CD14-positive monocyte (primary cell): ENCODE data around the gene IQGAP2. TPM values are rescaled to one million over a fixed set of nuclear protein-coding genes. Genes with fewer than 3 reads are reported as not detected.
"Not testable (repeated sequence)": the region's sequence is repeated elsewhere in the genome, so short reads cannot be mapped to it uniquely, and the experiment has no call there.

Experiments
- DNase-seq, 3 donors: peaks; one replicate each; pipeline ENCODE4 v3.0.0-alpha.2; 2011 to 2022
- H2AFZ ChIP-seq: 2 replicates; pipeline ENCODE4 v1.6.0; 2012; ENCODE audit warnings: mild to moderate bottlenecking, low read depth, low read length, inconsistent platforms; ENCODE audit not compliant: insufficient read depth, poor library complexity, severe bottlenecking
- H3K27ac ChIP-seq, 2 donors: 1 replicate in 1 of 2; 2 replicates in 1 of 2; pipeline ENCODE4 v1.5.1; 2012 to 2013; ENCODE audit warnings: low read length in 2 of 2, control low read depth in 1 of 2, inconsistent platforms in 1 of 2, low read depth in 1 of 2, mild to moderate bottlenecking in 1 of 2
- H3K27me3 ChIP-seq, 2 donors: one replicate each; pipeline versions ENCODE4 v1.6.0 to v1.6.1; 2011 to 2013; ENCODE audit warnings: low read length in 2 of 2; ENCODE audit not compliant: control insufficient read depth in 2 of 2, insufficient read depth in 2 of 2
- H3K36me3 ChIP-seq, 2 donors: replicated peaks in 1 of 2; 1 replicate in 1 of 2; 2 replicates in 1 of 2; pipeline versions ENCODE4 v1.5.1 to v1.6.1; 2012 to 2013; ENCODE audit warnings: low read length in 2 of 2, control low read depth in 1 of 2, inconsistent platforms in 1 of 2, mild to moderate bottlenecking in 1 of 2; ENCODE audit not compliant: insufficient read depth in 2 of 2, control insufficient read depth in 1 of 2
- H3K4me1 ChIP-seq, 2 donors: 1 replicate in 1 of 2; 2 replicates in 1 of 2; pipeline versions ENCODE4 v1.5.1 to v1.6.1; 2012 to 2013; ENCODE audit warnings: low read length in 2 of 2, control low read depth in 1 of 2, inconsistent platforms in 1 of 2, mild to moderate bottlenecking in 1 of 2, moderate library complexity in 1 of 2; ENCODE audit not compliant: insufficient read depth in 2 of 2, control insufficient read depth in 1 of 2
- H3K4me2 ChIP-seq: replicated peaks from 2 replicates; pipeline ENCODE3; 2012; ENCODE audit warnings: low read length, moderate library complexity, mild to moderate bottlenecking; ENCODE audit not compliant: poor library complexity, severe bottlenecking; ENCODE audit errors: extremely low read depth
- H3K4me3 ChIP-seq, 3 experiments: fragments of 200-600 bp in 1 of 3; sonication (generic) in 1 of 3; replicated peaks in 1 of 3; 1 replicate in 2 of 3; 2 replicates in 1 of 3; pipeline ENCODE4 v1.5.1; 2011 to 2013; ENCODE audit warnings: low read length in 3 of 3, mild to moderate bottlenecking in 3 of 3, control low read depth in 2 of 3, low read depth in 2 of 3, inconsistent platforms in 1 of 3, moderate library complexity in 1 of 3
- H3K79me2 ChIP-seq: 2 replicates; pipeline ENCODE4 v1.6.0; 2012; ENCODE audit warnings: mild to moderate bottlenecking, control low read depth, inconsistent platforms, low read length, moderate library complexity; ENCODE audit not compliant: insufficient read depth
- H3K9ac ChIP-seq: 2 replicates; pipeline ENCODE4 v1.6.0; 2017; ENCODE audit warnings: low read length, mild to moderate bottlenecking; ENCODE audit not compliant: insufficient read depth, poor library complexity, severe bottlenecking
- H3K9me3 ChIP-seq, 2 donors: replicated peaks in 1 of 2; 1 replicate in 1 of 2; 2 replicates in 1 of 2; pipeline versions ENCODE4 v1.5.1 to v1.6.1; 2012 to 2013; ENCODE audit warnings: low read length in 2 of 2, control low read depth in 1 of 2; ENCODE audit not compliant: control insufficient read depth in 1 of 2, insufficient read depth in 1 of 2
- H4K20me1 ChIP-seq: 2 replicates; pipeline ENCODE4 v1.6.0; 2012; ENCODE audit warnings: mild to moderate bottlenecking, low read length, control low read depth, moderate library complexity; ENCODE audit not compliant: insufficient read depth
- H3K27ac Mint-ChIP-seq, 7 donors: one replicate each; pipeline ENCODE4 v1.8.0; 2020; ENCODE audit warnings: mild to moderate bottlenecking in 7 of 7, mixed read lengths in 7 of 7, moderate library complexity in 6 of 7, inconsistent platforms in 2 of 7
- H3K27me3 Mint-ChIP-seq, 3 donors: one replicate each; pipeline ENCODE4 v1.8.0; 2021 to 2022; ENCODE audit warnings: low read depth in 3 of 3, mild to moderate bottlenecking in 3 of 3, mixed read lengths in 3 of 3, moderate library complexity in 3 of 3, inconsistent platforms in 1 of 3
- H3K36me3 Mint-ChIP-seq, 2 donors: one replicate each; pipeline ENCODE4 v1.8.0; 2020; ENCODE audit warnings: mixed read lengths in 2 of 2, inconsistent platforms in 1 of 2, mild to moderate bottlenecking in 1 of 2
- H3K4me1 Mint-ChIP-seq: one replicate; pipeline ENCODE4 v1.8.0; 2020; ENCODE audit warnings: mild to moderate bottlenecking, mixed read lengths
- H3K4me3 Mint-ChIP-seq, 2 donors: one replicate each; pipeline ENCODE4 v1.8.0; 2020; ENCODE audit warnings: mild to moderate bottlenecking in 2 of 2, mixed read lengths in 2 of 2, moderate library complexity in 1 of 2
- H3K9me3 Mint-ChIP-seq, 7 donors: one replicate each; pipeline ENCODE4 v1.8.0; 2020 to 2022; ENCODE audit warnings: mixed read lengths in 7 of 7, mild to moderate bottlenecking in 6 of 7, moderate library complexity in 6 of 7, inconsistent platforms in 2 of 7
- WGBS: methylation state at CpG from one replicate; pipeline ENCODE4 v1.1.5; 2013; ENCODE audit warnings: missing lambda C conversion rate; ENCODE audit not compliant: insufficient coverage; 5-methylcytosine and 5-hydroxymethylcytosine counted together
- intact Hi-C, 2 donors: fragments of 100-400 bp; cut with micrococcal nuclease; formaldehyde crosslinking; loops; one replicate each; pipeline versions ENCODE4 v1.15.0 to v1.15.1; 2023
- polyA plus RNA-seq, 3 donors: library from polyadenylated mRNA; depleted of rRNA in 1 of 3; unstranded in 2 of 3; stranded (reverse) in 1 of 3; fragments of 300-500 nt in 2 of 3; fragments of >200 nt in 1 of 3; fragmentation: Illumina TruSeq in 2 of 3; gene quantifications; 1 replicate in 2 of 3; 2 replicates in 1 of 3; pipeline ENCODE4 v1.2.3, GENCODE V29; 2012 to 2021
- TF ChIP-seq, protein P1 (sequence below): fragments of 200-600 bp; IDR thresholded peaks from one replicate; pipeline ENCODE4 v1.8.0; 2022; ENCODE audit warnings: antibody characterized with exemption, mild to moderate bottlenecking

The IQGAP2 gene
- polyA plus RNA-seq, 3 donors = 21.4 to 50.9 (median 35.4) TPM

DNA sequence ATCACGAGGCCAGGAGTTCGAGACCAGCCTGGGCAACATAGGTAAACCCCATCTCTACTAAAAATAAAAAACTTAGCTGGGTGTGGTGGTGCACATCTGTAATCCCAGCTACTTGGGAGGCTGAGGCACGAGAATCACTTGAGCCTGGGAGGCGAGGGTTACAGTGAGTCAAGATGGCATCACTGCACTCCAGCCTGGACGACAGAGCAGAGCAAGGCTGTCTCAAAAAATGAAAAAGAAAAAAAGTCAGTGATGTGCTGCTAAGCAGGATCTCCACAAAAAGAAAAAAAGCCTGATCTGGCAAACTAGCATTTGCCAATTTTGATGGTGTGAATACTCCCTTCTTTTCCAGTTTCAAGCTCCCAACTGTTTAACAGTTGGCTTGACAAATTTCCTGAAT lies 334.8 kb downstream of the IQGAP2 start:
- peaks cover 12% of the 10 kb centered on the region for H3K4me1 Mint-ChIP-seq
- Histone ChIP-seq H3K27ac (no peak overlapping the region), H2AFZ (no peak overlapping the region), H3K79me2 (no peaks in the 10 kb centered on the region), H3K4me3 (no peak overlapping the region), H4K20me1 (no peaks in the 10 kb centered on the region), H3K36me3 (no peaks in the 10 kb centered on the region), H3K9ac (no peak overlapping the region), H3K4me2 (no peak overlapping the region), H3K4me1 (peaks cover 0 to 7% of the 10 kb centered on the region in 2 donors), H3K27me3 (no peaks in the 10 kb centered on the region), H3K9me3 (no peaks in the 10 kb centered on the region)
- no peak overlapping the region for H3K27ac Mint-ChIP-seq
- intact Hi-C loops = no loop called here
- no peaks in the 10 kb centered on the region for H3K36me3 Mint-ChIP-seq
- WGBS = 100% methylated on average over 3 of the region's 5 CpGs
- TF ChIP-seq, protein P1, sequence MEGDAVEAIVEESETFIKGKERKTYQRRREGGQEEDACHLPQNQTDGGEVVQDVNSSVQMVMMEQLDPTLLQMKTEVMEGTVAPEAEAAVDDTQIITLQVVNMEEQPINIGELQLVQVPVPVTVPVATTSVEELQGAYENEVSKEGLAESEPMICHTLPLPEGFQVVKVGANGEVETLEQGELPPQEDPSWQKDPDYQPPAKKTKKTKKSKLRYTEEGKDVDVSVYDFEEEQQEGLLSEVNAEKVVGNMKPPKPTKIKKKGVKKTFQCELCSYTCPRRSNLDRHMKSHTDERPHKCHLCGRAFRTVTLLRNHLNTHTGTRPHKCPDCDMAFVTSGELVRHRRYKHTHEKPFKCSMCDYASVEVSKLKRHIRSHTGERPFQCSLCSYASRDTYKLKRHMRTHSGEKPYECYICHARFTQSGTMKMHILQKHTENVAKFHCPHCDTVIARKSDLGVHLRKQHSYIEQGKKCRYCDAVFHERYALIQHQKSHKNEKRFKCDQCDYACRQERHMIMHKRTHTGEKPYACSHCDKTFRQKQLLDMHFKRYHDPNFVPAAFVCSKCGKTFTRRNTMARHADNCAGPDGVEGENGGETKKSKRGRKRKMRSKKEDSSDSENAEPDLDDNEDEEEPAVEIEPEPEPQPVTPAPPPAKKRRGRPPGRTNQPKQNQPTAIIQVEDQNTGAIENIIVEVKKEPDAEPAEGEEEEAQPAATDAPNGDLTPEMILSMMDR = no peak
- H3K4me3 Mint-ChIP-seq = no peak overlapping the region
- no peak for DNase-seq
- peaks cover 0 to 6% (median 3%) of the 10 kb centered on the region in 3 donors for H3K27me3 Mint-ChIP-seq
- H3K9me3 Mint-ChIP-seq = no peaks in the 10 kb centered on the region

GRCh38 chr5:76741506-76741905 lies 338.4 kb downstream of the IQGAP2 start:
- H3K9me3 ChIP-seq, H3K4me2 ChIP-seq, H3K4me3 Mint-ChIP-seq, H3K4me1 ChIP-seq, DNase-seq, H3K36me3 ChIP-seq, H3K27ac ChIP-seq, intact Hi-C loops, H4K20me1 ChIP-seq, H3K27me3 ChIP-seq, H2AFZ ChIP-seq, H3K9me3 Mint-ChIP-seq, H3K79me2 ChIP-seq, H3K27me3 Mint-ChIP-seq, H3K36me3 Mint-ChIP-seq, H3K4me3 ChIP-seq, H3K9ac ChIP-seq: not testable (repeated sequence)
- WGBS = no CpG with 5 or more reads among the region's 4 CpGs
- H3K4me1 Mint-ChIP-seq = peaks cover 12% of the 10 kb centered on the region
- peak overlapping the region in 1 of 7 donors; percentile 47 for H3K27ac Mint-ChIP-seq
